K562 (cell line): ENCODE data around the gene PSMD1. TPM values are rescaled to one million over a fixed set of nuclear protein-coding genes. Genes with fewer than 3 reads are reported as not detected.

Experiments
- ATAC-seq: fragments of 200-7000 bp; cut with Tn5 transposase; 3 replicates; pipeline ENCODE4 v1.9.1; 2020; ENCODE audit warnings: moderate library complexity
- BruUV-seq: library from RNA; stranded (reverse); fragments of 400-500 nt; replicated peaks from 2 replicates; lab custom pipeline; 2021; lab: Mats Ljungman, UMichigan
- CTCF ChIA-PET: fragments of 300-600 bp; formaldehyde crosslinking; extraction: SDS; loops from one replicate; lab custom pipeline; 2021; ENCODE audit warnings: low intra/inter-chr PET ratio; lab: Yijun Ruan, JAX
- POLR2A ChIA-PET: fragments of 300-600, 350-650 bp; sonication (Branson Sonifier 250); formaldehyde crosslinking; extraction: SDS; loops from one replicate; lab custom pipeline; 2021; ENCODE audit warnings: antibody characterized with exemption, inconsistent platforms; lab: Yijun Ruan, JAX
- DNase-seq, 4 experiments: peaks; one replicate each; pipeline versions ENCODE4 v3.0.0 to v3.0.0-alpha.2; 2011 to 2018; ENCODE audit warnings: low spot score in 3 of 4, mixed read lengths in 3 of 4; ENCODE audit errors: extremely low read depth in 1 of 4
- FAIRE-seq: peaks from 2 replicates; lab custom pipeline; 2011; peaks lifted over from hg19 to GRCh38; lab: Jason Lieb, UNC
- H2AFZ ChIP-seq: 2 replicates; pipeline ENCODE4 v1.6.0; 2011; ENCODE audit warnings: low read depth, low read length, control low read depth, inconsistent platforms
- H3K27ac ChIP-seq: fragments of 200-600 bp; 3 replicates; pipeline ENCODE4 v1.8.0; 2011; ENCODE audit warnings: low read depth, mild to moderate bottlenecking, control low read depth, inconsistent platforms, low read length, moderate library complexity, mixed read lengths; ENCODE audit errors: extremely low read depth
- H3K27me3 ChIP-seq, 2 experiments: fragments of 300-600 bp in 1 of 2; 2 replicates in 1 of 2; 3 replicates in 1 of 2; pipeline versions ENCODE4 v1.6.0 to v1.8.0; 2011; ENCODE audit warnings: inconsistent platforms in 2 of 2, low read length in 2 of 2, mild to moderate bottlenecking in 1 of 2, mixed read lengths in 1 of 2, moderate library complexity in 1 of 2; ENCODE audit not compliant: control insufficient read depth in 2 of 2, insufficient read depth in 2 of 2
- H3K36me3 ChIP-seq: fragments of 300-600 bp; 3 replicates; pipeline ENCODE4 v1.8.0; 2011; ENCODE audit warnings: mild to moderate bottlenecking, low read length, inconsistent platforms; ENCODE audit not compliant: control insufficient read depth, insufficient read depth
- H3K4me1 ChIP-seq, 2 experiments: fragments of 200-600 bp in 1 of 2; replicated peaks in 1 of 2; 2 replicates in 1 of 2; 3 replicates in 1 of 2; pipeline versions ENCODE4 v1.5.1 to v1.8.0; 2011; ENCODE audit warnings: inconsistent platforms in 2 of 2, low read length in 2 of 2, mild to moderate bottlenecking in 1 of 2, mixed read lengths in 1 of 2, moderate library complexity in 1 of 2; ENCODE audit not compliant: control insufficient read depth in 2 of 2, insufficient read depth in 2 of 2
- H3K4me2 ChIP-seq: 2 replicates; pipeline ENCODE4 v1.6.1; 2011; ENCODE audit warnings: low read length, control low read depth, inconsistent platforms, mixed read lengths; ENCODE audit not compliant: insufficient read depth
- H3K4me3 ChIP-seq: fragments of 200-600 bp; sonication (generic), shearing (Covaris generic); 2 replicates; pipeline ENCODE4 v1.5.1; 2016; ENCODE audit warnings: control low read depth, inconsistent platforms
- H3K79me2 ChIP-seq: fragments of 200-600 bp; 3 replicates; pipeline ENCODE4 v1.8.0; 2011; ENCODE audit warnings: low read length, inconsistent platforms; ENCODE audit not compliant: control insufficient read depth, insufficient read depth
- H3K9ac ChIP-seq, 2 experiments: 2 replicates each; pipeline versions ENCODE4 v1.6.0 to v1.6.1; 2011; ENCODE audit warnings: low read depth in 2 of 2, low read length in 2 of 2, control low read depth in 1 of 2, inconsistent platforms in 1 of 2, mild to moderate bottlenecking in 1 of 2, mixed read lengths in 1 of 2; ENCODE audit not compliant: insufficient read depth in 1 of 2
- H3K9me1 ChIP-seq: one replicate; pipeline ENCODE4 v1.6.0; 2011; ENCODE audit warnings: inconsistent platforms, mild to moderate bottlenecking, low read length, moderate library complexity; ENCODE audit not compliant: control insufficient read depth, insufficient read depth
- H3K9me3 ChIP-seq: replicated peaks from 2 replicates; pipeline ENCODE4 v1.5.1; 2011; ENCODE audit warnings: low read depth, low read length, inconsistent platforms; ENCODE audit not compliant: control insufficient read depth, insufficient read depth
- H4K20me1 ChIP-seq: replicated peaks from 2 replicates; pipeline ENCODE4 v1.6.1; 2011; ENCODE audit warnings: low read length, inconsistent platforms, mixed read lengths; ENCODE audit not compliant: control insufficient read depth, insufficient read depth
- ATF6 ChIP-seq: sonication (generic); formaldehyde crosslinking; IDR thresholded peaks from 2 replicates; pipeline ENCODE4 v1.4.0; 2020; ENCODE audit warnings: mild to moderate bottlenecking, missing genetic modification reagents
- CBX3 ChIP-seq, 2 experiments: IDR thresholded peaks; 1 replicate in 1 of 2; 2 replicates in 1 of 2; pipeline ENCODE4 v1.6.1; 2012; ENCODE audit warnings: inconsistent platforms in 2 of 2, low read length in 2 of 2, borderline replicate concordance in 1 of 2, control low read depth in 1 of 2
- EGR1 ChIP-seq: fragments of 450-650 bp; conservative IDR thresholded peaks from 2 replicates; pipeline ENCODE4 v1.6.1; 2017; ENCODE audit warnings: mild to moderate bottlenecking
- HNRNPLL ChIP-seq: fragments of 200-400 bp; formaldehyde crosslinking; IDR thresholded peaks from 2 replicates; pipeline ENCODE4 v1.6.1; 2017; ENCODE audit warnings: low read length, low read depth, mild to moderate bottlenecking; ENCODE audit not compliant: poor library complexity, severe bottlenecking
- MNT ChIP-seq, 2 experiments: fragments of 450-650 bp; conservative IDR thresholded peaks; 2 replicates each; pipeline ENCODE4 v1.6.1; 2017; ENCODE audit warnings: mild to moderate bottlenecking in 2 of 2, moderate library complexity in 2 of 2
- MTF1 ChIP-seq: fragments of 250-450 bp; sonication (Bioruptor Pico); IDR thresholded peaks from 2 replicates; pipeline ENCODE4 v1.9.0; 2021; ENCODE audit warnings: moderate library complexity, mild to moderate bottlenecking, inconsistent platforms, borderline replicate concordance
- PHF8 ChIP-seq: fragments of 200-600 bp; sonication (generic); IDR thresholded peaks from 2 replicates; pipeline ENCODE4 v1.6.1; 2012; ENCODE audit warnings: mixed run types, mild to moderate bottlenecking, inconsistent platforms, low read length, moderate library complexity, borderline replicate concordance
- POLR2B ChIP-seq: fragments of 450-650 bp; IDR thresholded peaks from 2 replicates; pipeline ENCODE4 v1.6.1; 2018; ENCODE audit warnings: low read depth; ENCODE audit not compliant: partially characterized antibody
- PREB ChIP-seq: sonication (generic); formaldehyde crosslinking; IDR thresholded peaks from 2 replicates; pipeline ENCODE4 v1.8.1; 2023; ENCODE audit warnings: mild to moderate bottlenecking, missing genetic modification reagents
- RUNX1 ChIP-seq: sonication (generic); IDR thresholded peaks from 2 replicates; pipeline ENCODE4 v1.6.1; 2016; ENCODE audit warnings: antibody characterized with exemption, low read depth
- SIRT6 ChIP-seq: IDR thresholded peaks from one replicate; pipeline ENCODE4 v1.6.1; 2012; ENCODE audit warnings: low read depth, mild to moderate bottlenecking, control low read depth, inconsistent platforms, low read length, moderate library complexity
- SMC3 ChIP-seq: conservative IDR thresholded peaks from 2 replicates; pipeline ENCODE4 v1.6.1; 2011; ENCODE audit warnings: low read depth, low read length, improper control_type of control experiment; ENCODE audit not compliant: insufficient read depth
- SOX6 ChIP-seq: fragments of 450-650 bp; IDR thresholded peaks from 2 replicates; pipeline ENCODE4 v1.6.1; 2014; ENCODE audit warnings: mild to moderate bottlenecking
- STAT5B ChIP-seq: fragments of 250-450 bp; sonication (Bioruptor Pico); IDR thresholded peaks from 2 replicates; pipeline ENCODE4 v1.8.0; 2021; ENCODE audit warnings: mild to moderate bottlenecking, inconsistent platforms
- THAP12 ChIP-seq: fragments of 250-450 bp; sonication (Bioruptor Pico); IDR thresholded peaks from 2 replicates; pipeline ENCODE4 v1.9.0; 2021; ENCODE audit warnings: mild to moderate bottlenecking, inconsistent platforms
- ZNF695 ChIP-seq: fragments of 450-650 bp; formaldehyde crosslinking; IDR thresholded peaks from 2 replicates; pipeline ENCODE4 v1.4.0; 2020; ENCODE audit warnings: mild to moderate bottlenecking, moderate library complexity
- WGBS: fragments of 100-300 bp; shearing (Covaris generic); methylation state at CpG from one replicate; pipeline ENCODE4 v1.1.6; 2016; ENCODE audit warnings: low coverage, mixed read lengths; ENCODE audit not compliant: insufficient coverage; ENCODE audit errors: missing lambda C conversion rate; 5-methylcytosine and 5-hydroxymethylcytosine counted together
- in situ Hi-C: fragments of 300-500 bp; cut with MboI; formaldehyde crosslinking; loops from 4 replicates; pipeline ENCODE4 v1.15.0; 2018; ENCODE audit warnings: inconsistent platforms, mixed read lengths
- intact Hi-C: fragments of 100-400 bp; cut with micrococcal nuclease; formaldehyde crosslinking; loops from 2 replicates; pipeline ENCODE4 v1.14.2; 2022
- polyA plus RNA-seq, 8 experiments: library from polyadenylated mRNA; depleted of rRNA in 4 of 8; stranded (reverse) in 5 of 8; unstranded in 3 of 8; fragments of >200 nt; fragmentation: Nextera tagmentation in 2 of 8; fragmentation: Illumina TruSeq in 1 of 8; extraction: Ambion mirVana in 2 of 8; extraction: Trizol in 1 of 8; gene quantifications; 2 replicates each; pipeline versions ENCODE4 v1.2.1 to v1.2.3, GENCODE V29; 2011 to 2014; ENCODE audit warnings: inconsistent platforms in 1 of 8, missing spikeins in 1 of 8
- total RNA-seq, 7 experiments: library from RNA; depleted of rRNA in 6 of 7; stranded (reverse); fragments of >200 nt in 6 of 7; fragmentation: Illumina TruSeq in 2 of 7; extraction: Trizol in 2 of 7; gene quantifications; 2 replicates each; pipeline versions ENCODE4 v1.2.1 to v1.2.3, GENCODE V29; 2011 to 2021; ENCODE audit warnings: low replicate concordance in 1 of 7

The PSMD1 gene
- total and polyA plus RNA-seq, 9 of the 15 experiments (the other 6 are each of a cell fraction or from before 2014, with no cell fraction given): 100 to 257 (median 147) TPM

- ChIA-PET CTCF (no interaction called here), POLR2A (no interaction called here)
- in situ Hi-C loops (no loop called here), intact Hi-C loops (loop anchor here (10.0 kb wide), 1 partner anchor 155 kb away; no protein-coding TSS in a partner anchor)
- no TSS peak for BruUV-seq
- Histone ChIP-seq H3K27me3 (no peaks in the 10 kb centered on the region), H3K4me1 (peaks cover 0 to 9% of the 10 kb centered on the region in 2 experiments; a peak in 2 of 5 replicates), H3K4me3 (no peak overlapping the region), H3K79me2 (peaks cover 59% of the 10 kb centered on the region), H3K9me1 (no peaks in the 10 kb centered on the region), H3K27ac (no peak overlapping the region), H2AFZ (no peak overlapping the region), H4K20me1 (0 out of 2 replicates have a peak, but pooled peaks cover 11% of the 10 kb centered on the region), H3K4me2 (no peak overlapping the region), H3K36me3 (peaks cover 57% of the 10 kb centered on the region), H3K9me3 (no peaks in the 10 kb centered on the region)
- WGBS: 100% methylated on average over 1 of the region's 2 CpGs
- DNase-seq (no peak), FAIRE-seq (no peak), ATAC-seq (no peak)
- TF ChIP-seq PREB (CRISPR knock-in tag) (no peak), PHF8 (no peak), ZNF695 (CRISPR knock-in tag) (no peak), POLR2B (no peak), MNT (conservative IDR thresholded peaks at IDR 0.05) (no peak), ATF6 (CRISPR knock-in tag) (no peak), SOX6 (no peak), STAT5B (CRISPR knock-in tag) (no peak), THAP12 (CRISPR knock-in tag) (no peak), RUNX1 (no peak), CBX3 (IDR thresholded peaks at IDR 0.05; ENCODE audit: borderline replicate concordance in 1 of 2, low read length in 2 of 2) (no peak), EGR1 (no peak), SIRT6 (no peak), MTF1 (no peak), SMC3 (no peak), HNRNPLL (no peak)
- TF ChIP-seq, all 486 proteins: peak for 0
- no peak overlapping the region for H3K9ac ChIP-seq
These were observed 3.1 kb downstream of the PSMD1 start for GRCh38 chr2:231059756-231060155.
